ENCODE results near the gene PLEKHA7.
A peak's percentile ranks its signal among the peaks of the same experiment; 100 is the strongest.
"Not testable (repeated sequence)": the region's sequence is repeated elsewhere in the genome, so short reads cannot be mapped to it uniquely, and the experiment has no call there.

Gene PLEKHA7

GRCh38 chr11:16979703-16980622 is 34.3 kb downstream of the PLEKHA7 start:
- DNase-seq = no peak

- no peak for DNase-seq
Observed at GRCh38 chr11:16977994-16978315, 36.3 kb downstream of the PLEKHA7 start.

GRCh38 chr11:16977136-16977993 is 36.8 kb downstream of the PLEKHA7 start:
- DNase-seq = no peak

GRCh38 chr11:16976379-16976778 is 37.8 kb downstream of the PLEKHA7 start:
- no peak for DNase-seq

GRCh38 chr11:16975906-16976305 is 38.3 kb downstream of the PLEKHA7 start:
- no peak for DNase-seq

DNA sequence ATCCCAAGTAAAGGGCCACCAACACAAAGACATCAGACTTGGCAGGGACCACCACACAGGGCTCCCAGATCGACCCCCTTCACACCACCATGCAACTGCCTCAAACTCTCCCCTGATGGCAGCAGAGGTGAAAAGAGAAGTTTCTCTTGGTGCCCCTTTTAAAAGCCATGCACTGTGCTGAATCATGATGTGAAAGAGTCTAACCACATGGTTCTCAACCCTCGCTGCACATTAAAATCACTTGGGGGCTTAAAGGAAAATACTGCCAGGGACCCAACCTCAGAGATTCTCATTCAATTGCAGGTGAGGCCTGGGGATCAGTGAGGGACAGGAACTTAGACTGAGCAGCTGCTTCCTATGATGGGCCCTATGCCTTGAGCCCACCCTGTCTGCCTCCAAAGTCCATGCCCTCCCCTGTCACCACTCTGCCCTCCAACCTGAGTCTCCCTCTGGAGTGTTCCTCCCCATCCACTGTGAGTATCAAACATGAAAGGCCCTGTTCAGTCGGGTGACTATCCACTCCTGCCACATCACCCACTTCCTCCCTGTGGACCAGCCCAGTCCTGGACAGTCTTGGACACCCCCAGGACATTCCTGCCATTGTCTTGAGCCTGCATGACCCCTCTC is 40.8 kb downstream of the PLEKHA7 start:
- no peak for DNase-seq

DNA sequence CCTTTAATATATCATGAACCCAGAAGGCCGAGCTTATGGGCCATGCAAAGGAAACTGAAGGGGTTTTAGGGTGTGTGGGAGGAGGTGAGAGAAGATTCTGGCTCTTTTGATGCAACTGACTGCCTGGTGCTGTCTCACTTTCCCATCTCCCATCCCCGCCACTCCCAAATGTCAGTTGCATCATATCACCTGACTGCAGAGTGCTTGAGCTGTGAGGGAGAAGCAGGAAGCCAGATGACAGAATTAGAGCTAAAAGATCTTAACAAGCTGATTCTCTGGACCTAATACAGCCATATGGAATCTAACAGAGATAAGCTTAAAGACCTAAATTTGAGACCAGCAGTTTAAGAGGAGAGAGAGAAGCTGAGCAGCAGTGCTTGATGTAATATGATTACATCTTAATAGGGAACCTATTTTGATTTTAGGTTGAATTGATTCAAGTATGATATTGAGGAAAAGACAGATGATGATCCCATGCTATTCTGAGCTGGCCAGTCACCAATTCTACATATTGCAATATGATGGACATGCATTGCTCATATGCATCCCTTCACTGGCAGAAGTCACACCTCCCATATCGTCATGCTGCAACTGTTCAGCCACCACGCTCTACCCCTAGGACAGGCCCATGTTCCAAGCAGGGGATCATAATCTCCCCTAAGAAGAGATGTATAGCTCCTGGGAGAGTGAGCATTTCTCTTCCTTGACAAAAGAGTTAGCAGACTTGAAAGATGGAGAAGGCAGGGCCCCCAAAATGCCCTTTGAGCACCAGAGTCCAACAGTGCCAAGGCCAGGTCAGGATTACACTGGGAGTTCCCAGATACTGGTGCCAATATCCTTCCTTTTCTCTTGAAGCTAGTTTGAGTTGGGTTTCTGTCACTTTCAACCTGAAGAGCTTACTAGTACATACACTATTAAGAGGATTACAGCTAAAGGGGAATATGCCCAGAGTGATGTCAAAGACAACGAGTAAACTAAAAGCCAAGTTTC is 44.9 kb downstream of the PLEKHA7 start:
- peak in 1 of 56 donors; percentile 1 for DNase-seq

DNA sequence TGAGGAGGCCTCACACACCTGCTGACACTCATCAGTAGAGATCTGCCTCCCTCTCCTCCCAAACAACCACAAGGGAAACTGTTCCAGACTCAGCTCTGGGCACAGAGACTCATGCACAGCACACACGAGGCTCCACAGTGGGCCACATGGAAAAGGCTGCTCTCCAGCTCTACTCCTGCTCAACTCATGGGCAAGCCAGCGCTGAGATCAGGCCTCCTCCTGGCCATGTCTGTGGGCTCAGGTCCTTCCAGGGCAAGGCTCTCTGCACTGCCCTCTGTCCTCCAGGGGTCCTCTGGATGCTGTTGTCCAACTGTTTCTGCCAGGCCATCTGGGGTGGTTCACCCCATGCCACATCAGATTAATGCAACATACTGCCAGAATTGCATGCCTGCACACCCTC is 46.0 kb downstream of the PLEKHA7 start:
- DNase-seq = no peak

DNA sequence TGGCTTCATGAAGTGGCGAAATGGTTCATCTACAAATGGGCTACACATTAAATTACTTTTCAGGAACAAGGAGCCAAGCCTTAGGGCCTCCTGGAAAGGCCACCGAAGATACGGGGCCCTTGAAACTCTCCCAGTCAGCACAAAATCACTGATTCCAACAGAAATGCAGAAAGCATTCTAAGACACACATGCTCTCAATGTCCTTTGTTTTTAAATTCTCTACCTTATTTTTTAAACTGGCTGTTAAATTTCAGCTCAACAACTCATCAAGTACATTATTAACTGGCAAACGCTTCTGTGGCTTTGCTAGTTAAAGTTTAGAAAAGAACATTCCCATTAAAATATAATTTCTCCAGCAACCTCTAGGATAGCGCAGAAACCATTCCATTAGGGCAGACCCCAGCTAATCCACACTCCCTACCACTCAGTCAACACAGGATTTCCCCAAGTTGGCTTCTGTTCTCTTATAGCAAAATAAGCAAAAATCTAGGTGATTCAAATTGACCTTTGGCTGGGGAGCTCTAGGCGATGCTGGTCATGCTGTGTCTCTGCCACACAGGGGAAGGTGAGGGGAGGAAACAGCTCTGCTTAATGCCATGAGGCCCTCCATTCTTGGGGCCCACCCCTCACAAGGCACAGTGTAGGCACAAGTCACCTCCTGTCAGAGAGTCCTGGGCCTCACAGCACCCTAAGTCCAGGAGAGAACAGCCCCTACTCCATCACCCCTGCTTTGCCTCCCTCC is 47.1 kb downstream of the PLEKHA7 start:
- DNase-seq = no peak

- DNase-seq = no peak
Observed at GRCh38 chr11:16964501-16964900, 49.7 kb downstream of the PLEKHA7 start.

- no peak for DNase-seq
Observed at GRCh38 chr11:16963316-16963876, 50.8 kb downstream of the PLEKHA7 start.

- not testable (repeated sequence) for DNase-seq
Observed at GRCh38 chr11:16962589-16962988, 51.6 kb downstream of the PLEKHA7 start.

- no peak for DNase-seq
Observed at GRCh38 chr11:16962146-16962545, 52.1 kb downstream of the PLEKHA7 start.

- no peak for DNase-seq
Observed at GRCh38 chr11:16960250-16960649, 54.0 kb downstream of the PLEKHA7 start.

DNA sequence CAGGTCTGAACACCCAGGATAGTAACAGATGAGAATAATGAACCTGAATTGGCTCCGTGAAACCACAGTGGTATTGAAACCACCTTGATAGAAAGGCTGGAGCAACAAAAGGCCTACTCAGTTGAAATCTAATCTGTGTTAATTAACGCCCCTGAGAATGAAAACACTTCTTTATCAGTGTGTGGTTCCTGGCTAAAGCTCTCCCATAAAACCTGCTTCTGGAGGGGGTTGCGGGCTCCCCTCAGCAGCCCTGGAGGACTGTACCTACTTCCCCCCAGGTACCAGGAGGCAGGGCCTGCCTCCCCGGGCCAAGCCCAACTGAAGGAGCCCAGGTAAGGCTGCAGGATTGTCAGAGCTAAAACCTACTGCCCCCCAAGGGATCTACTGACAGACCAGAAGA is 54.6 kb downstream of the PLEKHA7 start:
- no peak for DNase-seq

DNA sequence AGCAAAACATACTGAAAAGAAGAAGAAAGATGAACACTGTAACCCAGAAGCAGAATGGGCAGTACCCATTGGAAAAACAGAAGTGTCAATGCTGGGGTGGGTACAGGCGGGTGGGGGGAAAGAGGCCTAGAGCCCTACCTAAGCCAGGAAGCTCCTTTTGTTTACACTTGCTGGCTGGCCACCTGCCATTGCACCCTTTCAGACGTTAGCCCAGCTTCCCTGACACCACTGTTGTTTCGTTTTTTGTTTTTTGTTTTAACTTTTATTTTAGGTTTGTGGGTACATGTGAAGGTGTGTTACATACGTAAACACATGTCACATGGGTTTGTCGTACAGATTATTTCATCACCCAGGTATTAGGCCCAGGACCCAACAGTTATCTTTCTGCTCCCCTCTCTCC is 55.4 kb downstream of the PLEKHA7 start:
- no peak for DNase-seq

DNA sequence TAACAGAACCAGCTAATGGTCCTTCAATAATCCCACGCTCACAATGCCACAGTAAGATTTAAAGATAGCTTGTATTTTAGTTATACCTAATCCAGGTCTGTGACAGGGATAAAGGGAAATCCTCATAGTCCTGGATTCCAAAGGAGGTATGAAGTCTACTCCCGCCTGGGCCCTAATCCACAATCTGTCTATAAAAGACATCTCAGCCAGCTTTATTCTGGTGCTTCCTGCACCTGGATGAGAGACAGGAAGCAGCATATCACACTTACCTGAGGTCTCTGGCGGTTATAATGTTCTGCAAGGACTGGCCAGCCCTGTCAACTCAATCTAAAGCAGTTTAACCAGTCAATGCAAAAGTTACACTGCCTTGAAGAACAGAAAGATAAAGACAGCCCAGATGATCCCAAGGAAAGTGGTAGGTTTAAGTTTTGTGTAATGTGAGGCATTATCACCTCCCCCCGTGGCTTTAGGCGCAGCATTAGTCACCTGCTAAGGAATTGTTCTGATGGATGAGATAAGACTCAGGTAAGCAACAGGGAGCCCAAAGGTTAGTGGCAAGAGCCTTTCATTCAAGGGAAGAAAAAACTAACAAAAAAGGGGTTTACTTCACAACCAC is 57.6 kb downstream of the PLEKHA7 start:
- no peak for DNase-seq

DNA sequence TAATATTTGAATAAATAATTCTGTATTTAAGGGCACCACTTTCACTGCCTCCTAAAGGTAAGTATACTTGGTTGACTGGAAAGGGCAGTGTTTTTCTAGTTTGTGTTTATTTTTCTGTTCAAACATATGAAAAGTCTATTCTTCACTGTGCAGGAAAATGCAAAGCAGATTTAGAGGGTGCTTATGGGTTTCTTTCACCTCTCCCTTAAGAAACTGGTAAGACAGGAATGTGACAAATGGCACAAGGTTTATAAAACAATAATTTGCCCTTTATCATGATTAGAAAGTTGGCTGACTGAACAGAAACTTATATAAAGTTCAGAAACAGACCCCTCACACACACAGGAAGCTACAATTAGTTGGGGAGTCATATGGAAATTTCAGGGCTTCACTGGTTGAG is 60.6 kb downstream of the PLEKHA7 start:
- no peak for DNase-seq
